Muscle of leg (tissue), 11 donors: ENCODE results near the gene SERGEF. TPM values are rescaled to one million over a fixed set of nuclear protein-coding genes. Genes with fewer than 3 reads are reported as not detected.
"Not testable (repeated sequence)": the region's sequence is repeated elsewhere in the genome, so short reads cannot be mapped to it uniquely, and the experiment has no call there.

ENCODE experiments used
- DNase-seq: peaks from one replicate; pipeline ENCODE4 v3.0.0; 2013
- H3K27ac ChIP-seq: one replicate; pipeline ENCODE4 v1.5.1; 2013; ENCODE audit warnings: mild to moderate bottlenecking, low read length, control low read depth
- H3K27me3 ChIP-seq: one replicate; pipeline ENCODE4 v1.6.1; 2013; ENCODE audit warnings: low read length; ENCODE audit not compliant: control insufficient read depth, insufficient read depth
- H3K36me3 ChIP-seq: one replicate; pipeline ENCODE4 v1.6.1; 2013; ENCODE audit warnings: low read length; ENCODE audit not compliant: control insufficient read depth, insufficient read depth
- H3K4me1 ChIP-seq: one replicate; pipeline ENCODE4 v1.6.1; 2013; ENCODE audit warnings: low read length; ENCODE audit not compliant: control insufficient read depth, insufficient read depth
- H3K4me3 ChIP-seq: one replicate; pipeline ENCODE4 v1.5.1; 2013; ENCODE audit warnings: low read length, control low read depth
- H3K9me3 ChIP-seq: replicated peaks from 2 replicates; pipeline ENCODE4 v1.6.1; 2013; ENCODE audit warnings: low read depth, low read length; ENCODE audit not compliant: control insufficient read depth
- WGBS: methylation state at CpG from one replicate; pipeline ENCODE4 v1.1.5; 2013; ENCODE audit warnings: missing lambda C conversion rate; ENCODE audit not compliant: insufficient coverage; 5-methylcytosine and 5-hydroxymethylcytosine counted together
- polyA plus RNA-seq, 8 donors: library from polyadenylated mRNA; unstranded; fragments of 120-200 nt; gene quantifications; one replicate each; pipeline versions ENCODE4 v1.2.1 to v1.2.3, GENCODE V29; 2013; ENCODE audit warnings: inconsistent platforms in 1 of 8, low replicate concordance in 1 of 8; ENCODE audit not compliant: insufficient read length in 8 of 8, insufficient read depth in 1 of 8
- total RNA-seq: library from RNA; stranded (reverse); fragments of 120-200 nt; gene quantifications from one replicate; pipeline ENCODE4 v1.2.4, GENCODE V29; 2013

SERGEF gene
- total and polyA plus RNA-seq, 9 donors, result 8.8 to 15.7 (median 11.9) TPM

GRCh38 chr11:17896496-17897151, 116.2 kb downstream of the SERGEF start:
- DNase-seq, H3K36me3 ChIP-seq, H3K9me3 ChIP-seq, H3K4me1 ChIP-seq, H3K4me3 ChIP-seq, H3K27ac ChIP-seq, H3K27me3 ChIP-seq: not testable (repeated sequence)
- 88% methylated on average over 5 of the region's 6 CpGs for WGBS

- no peaks in the 10 kb centered on the region for H3K36me3 ChIP-seq
- no peaks in the 10 kb centered on the region for H3K9me3 ChIP-seq
- DNase-seq, result peak; percentile 75
- H3K27ac ChIP-seq, result peak overlapping the region; percentile 29
- H3K4me1 ChIP-seq, result peaks cover 6% of the 10 kb centered on the region
- 29% methylated on average over 2 of the region's 5 CpGs for WGBS
- H3K27me3 ChIP-seq, result no peaks in the 10 kb centered on the region
- H3K4me3 ChIP-seq, result no peak overlapping the region
Observed at GRCh38 chr11:17894929-17895658, 117.8 kb downstream of the SERGEF start.

- no CpG with 5 or more reads among the region's 5 CpGs for WGBS
- Histone ChIP-seq H3K4me3 (no peak overlapping the region), H3K4me1 (peaks cover 6% of the 10 kb centered on the region), H3K27me3 (no peaks in the 10 kb centered on the region), H3K36me3 (no peaks in the 10 kb centered on the region), H3K9me3 (no peaks in the 10 kb centered on the region), H3K27ac (no peak overlapping the region)
- no peak for DNase-seq
Observed at GRCh38 chr11:17892409-17892808, 120.4 kb downstream of the SERGEF start.

- WGBS, result no CpG with 5 or more reads among the region's 5 CpGs
- DNase-seq, result no peak
- no peaks in the 10 kb centered on the region for H3K9me3 ChIP-seq
- H3K4me1 ChIP-seq, result peaks cover 6% of the 10 kb centered on the region
- no peaks in the 10 kb centered on the region for H3K36me3 ChIP-seq
- H3K4me3 ChIP-seq, result no peak overlapping the region
- no peaks in the 10 kb centered on the region for H3K27me3 ChIP-seq
- H3K27ac ChIP-seq, result no peak overlapping the region
Observed at GRCh38 chr11:17890325-17890724, 122.5 kb downstream of the SERGEF start.

GRCh38 chr11:17887779-17888178, 125.1 kb downstream of the SERGEF start:
- Histone ChIP-seq H3K27ac (no peak overlapping the region), H3K4me3 (no peak overlapping the region), H3K9me3 (no peaks in the 10 kb centered on the region), H3K36me3 (no peaks in the 10 kb centered on the region), H3K27me3 (no peaks in the 10 kb centered on the region), H3K4me1 (no peaks in the 10 kb centered on the region)
- no peak for DNase-seq
- WGBS, result 34% methylated on average over 4 of the region's 11 CpGs

GRCh38 chr11:17883946-17884345, 128.9 kb downstream of the SERGEF start:
- no peak for DNase-seq
- Histone ChIP-seq H3K27ac (no peak overlapping the region), H3K27me3 (no peaks in the 10 kb centered on the region), H3K4me3 (no peak overlapping the region), H3K4me1 (no peaks in the 10 kb centered on the region), H3K36me3 (no peaks in the 10 kb centered on the region), H3K9me3 (no peaks in the 10 kb centered on the region)
- WGBS, result 95% methylated on average over 27 of the region's 27 CpGs

GRCh38 chr11:17883057-17883456, 129.8 kb downstream of the SERGEF start:
- H3K27ac ChIP-seq, result no peak overlapping the region
- no peaks in the 10 kb centered on the region for H3K36me3 ChIP-seq
- H3K4me3 ChIP-seq, result no peak overlapping the region
- no peak for DNase-seq
- H3K27me3 ChIP-seq, result no peaks in the 10 kb centered on the region
- WGBS, result 60% methylated on average over 1 of the region's 3 CpGs
- H3K9me3 ChIP-seq, result no peaks in the 10 kb centered on the region
- no peaks in the 10 kb centered on the region for H3K4me1 ChIP-seq

- WGBS, result 100% methylated on average over 1 of the region's 2 CpGs
- Histone ChIP-seq H3K4me1 (peaks cover 2% of the 10 kb centered on the region), H3K36me3 (no peaks in the 10 kb centered on the region), H3K27me3 (no peaks in the 10 kb centered on the region), H3K27ac (no peak overlapping the region), H3K9me3 (no peaks in the 10 kb centered on the region), H3K4me3 (no peak overlapping the region)
- DNase-seq, result no peak
Observed at GRCh38 chr11:17878743-17879142, 134.1 kb downstream of the SERGEF start.

- DNase-seq, result no peak
- Histone ChIP-seq H3K4me1 (peaks cover 3% of the 10 kb centered on the region), H3K27me3 (no peaks in the 10 kb centered on the region), H3K9me3 (no peaks in the 10 kb centered on the region), H3K4me3 (no peak overlapping the region), H3K27ac (no peak overlapping the region), H3K36me3 (no peaks in the 10 kb centered on the region)
- WGBS, result 76% methylated on average over 2 of the region's 3 CpGs
Observed at GRCh38 chr11:17877886-17878285, 135.0 kb downstream of the SERGEF start.

GRCh38 chr11:17876827-17877226, 136.0 kb downstream of the SERGEF start:
- H3K36me3 ChIP-seq, result no peaks in the 10 kb centered on the region
- H3K27ac ChIP-seq, result no peak overlapping the region
- DNase-seq, result no peak
- H3K27me3 ChIP-seq, result no peaks in the 10 kb centered on the region
- peaks cover 3% of the 10 kb centered on the region for H3K4me1 ChIP-seq
- H3K4me3 ChIP-seq, result no peak overlapping the region
- H3K9me3 ChIP-seq, result no peaks in the 10 kb centered on the region
- WGBS, result 86% methylated on average over 3 of the region's 3 CpGs
